Measurements from ENCODE around the gene NEK3. TPM values are rescaled to one million over a fixed set of nuclear protein-coding genes. Genes with fewer than 3 reads are reported as not detected.
"Not testable (repeated sequence)": the region's sequence is repeated elsewhere in the genome, so short reads cannot be mapped to it uniquely, and the experiment has no call there.

The NEK3 gene
- polyA plus RNA-seq, 2 of the 4 experiments (the other 2 are of a cell fraction), result 6.5 to 19.3 TPM

DNA sequence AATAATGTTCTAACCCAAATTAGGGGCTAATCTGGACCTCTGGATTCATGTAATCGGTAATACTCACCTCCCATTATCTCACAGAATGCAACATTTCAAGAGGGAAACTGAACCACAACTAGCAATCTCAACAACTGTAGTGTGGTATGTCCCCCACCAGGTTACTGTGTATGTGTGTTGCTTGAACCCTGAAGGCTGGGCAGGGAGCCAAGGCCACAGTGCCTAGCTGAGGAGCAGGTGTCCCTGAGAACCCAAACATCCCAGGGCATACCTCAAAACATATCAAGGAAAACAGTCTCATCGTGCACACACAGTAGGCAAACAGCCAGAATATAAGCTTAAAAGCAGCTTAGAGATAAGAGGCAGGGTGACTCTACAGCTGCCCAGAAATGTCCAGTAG lies 20.5 kb upstream of the NEK3 start:
- no peak for FAIRE-seq
- no peaks in the 10 kb centered on the region for H3K9me3 ChIP-seq
- ChIA-PET POLR2A (no interaction called here), CTCF (no interaction called here)
- no peak for ATAC-seq
- TF ChIP-seq HES2 (IDR thresholded peaks at IDR 0.05) (no peak), RFX5 (IDR thresholded peaks at IDR 0.05) (no peak), TP53 (CRISPR knock-in tag; IDR thresholded peaks at IDR 0.05) (no peak), RAD21 (conservative IDR thresholded peaks at IDR 0.05 in 1 of 2, IDR thresholded peaks at IDR 0.05 in 1 of 2) (no peak), EP300 (IDR thresholded peaks at IDR 0.05) (no peak), NFE2L2 (conservative IDR thresholded peaks at IDR 0.05; ENCODE audit: low read length) (no peak), SREBF2 (IDR thresholded peaks at IDR 0.05) (no peak), RARB (CRISPR knock-in tag; IDR thresholded peaks at IDR 0.05) (no peak)
- TF ChIP-seq, protein P1, sequence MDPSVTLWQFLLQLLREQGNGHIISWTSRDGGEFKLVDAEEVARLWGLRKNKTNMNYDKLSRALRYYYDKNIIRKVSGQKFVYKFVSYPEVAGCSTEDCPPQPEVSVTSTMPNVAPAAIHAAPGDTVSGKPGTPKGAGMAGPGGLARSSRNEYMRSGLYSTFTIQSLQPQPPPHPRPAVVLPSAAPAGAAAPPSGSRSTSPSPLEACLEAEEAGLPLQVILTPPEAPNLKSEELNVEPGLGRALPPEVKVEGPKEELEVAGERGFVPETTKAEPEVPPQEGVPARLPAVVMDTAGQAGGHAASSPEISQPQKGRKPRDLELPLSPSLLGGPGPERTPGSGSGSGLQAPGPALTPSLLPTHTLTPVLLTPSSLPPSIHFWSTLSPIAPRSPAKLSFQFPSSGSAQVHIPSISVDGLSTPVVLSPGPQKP (IDR thresholded peaks at IDR 0.05; ENCODE audit: low read depth, low read length), result no peak
- no peaks in the 10 kb centered on the region for H3K4me1 ChIP-seq
- DNase-seq (ENCODE audit: low read depth in 1 of 2, low spot score in 1 of 2), result no peak
- H3K4me3 ChIP-seq, result no peak overlapping the region
- 80% methylated on average over 2 of the region's 2 CpGs for WGBS (ENCODE audit: missing lambda C conversion rate)
- no peak overlapping the region for H3K4me2 ChIP-seq
- no peak overlapping the region for H3K27ac ChIP-seq

DNA sequence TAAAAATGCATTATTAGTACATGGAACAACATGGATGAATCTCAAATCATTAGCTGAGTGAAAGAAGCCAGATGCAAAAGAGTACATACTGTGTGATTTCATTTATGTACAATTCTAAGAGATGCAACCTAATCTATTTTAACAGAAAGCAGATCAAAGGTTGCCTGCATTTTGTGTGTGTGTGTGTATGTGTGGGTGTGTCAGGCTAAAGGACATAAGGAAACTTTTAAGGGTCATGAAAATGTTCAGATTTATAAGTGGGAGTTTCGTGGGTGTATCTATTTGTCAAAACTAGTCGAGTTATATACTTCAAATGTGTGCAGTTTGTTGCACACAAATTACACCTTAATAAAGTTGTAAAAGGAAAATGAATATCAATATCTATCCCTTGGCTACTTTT lies 17.9 kb upstream of the NEK3 start:
- ChIA-PET CTCF (no interaction called here), POLR2A (no interaction called here)
- H3K9me3 ChIP-seq, result no peaks in the 10 kb centered on the region
- no peak for DNase-seq (ENCODE audit: low read depth in 1 of 2, low spot score in 1 of 2)
- no peak for ATAC-seq
- WGBS (ENCODE audit: missing lambda C conversion rate), result 69% methylated on average over 2 of the region's 2 CpGs
- TF ChIP-seq CTCF (IDR thresholded peaks at IDR 0.05) (no peak), CHD2 (IDR thresholded peaks at IDR 0.05; ENCODE audit: low read length, partially characterized antibody) (no peak), EP300 (IDR thresholded peaks at IDR 0.05) (no peak), PHF8 (IDR thresholded peaks at IDR 0.05; ENCODE audit: borderline replicate concordance, low read depth) (no peak), HOXB13 (CRISPR knock-in tag; IDR thresholded peaks at IDR 0.05; ENCODE audit: low read depth) (no peak), HES2 (IDR thresholded peaks at IDR 0.05) (no peak), HEYL (CRISPR knock-in tag; IDR thresholded peaks at IDR 0.05) (no peak), EHMT2 (IDR thresholded peaks at IDR 0.05; ENCODE audit: low read depth) (no peak), RNF2 (IDR thresholded peaks at IDR 0.05; ENCODE audit: borderline replicate concordance, low read depth) (no peak), TFCP2L1 (CRISPR knock-in tag; IDR thresholded peaks at IDR 0.05) (no peak), POLR2AphosphoS2 (conservative IDR thresholded peaks at IDR 0.05; ENCODE audit: low read length) (no peak), MAZ (IDR thresholded peaks at IDR 0.05; ENCODE audit: borderline replicate concordance, low read depth, low read length) (no peak), ZFP36 (IDR thresholded peaks at IDR 0.05; ENCODE audit: borderline replicate concordance, partially characterized antibody) (no peak)
- TF ChIP-seq, protein P2, sequence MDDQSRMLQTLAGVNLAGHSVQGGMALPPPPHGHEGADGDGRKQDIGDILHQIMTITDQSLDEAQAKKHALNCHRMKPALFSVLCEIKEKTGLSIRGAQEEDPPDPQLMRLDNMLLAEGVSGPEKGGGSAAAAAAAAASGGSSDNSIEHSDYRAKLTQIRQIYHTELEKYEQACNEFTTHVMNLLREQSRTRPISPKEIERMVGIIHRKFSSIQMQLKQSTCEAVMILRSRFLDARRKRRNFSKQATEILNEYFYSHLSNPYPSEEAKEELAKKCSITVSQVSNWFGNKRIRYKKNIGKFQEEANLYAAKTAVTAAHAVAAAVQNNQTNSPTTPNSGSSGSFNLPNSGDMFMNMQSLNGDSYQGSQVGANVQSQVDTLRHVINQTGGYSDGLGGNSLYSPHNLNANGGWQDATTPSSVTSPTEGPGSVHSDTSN (IDR thresholded peaks at IDR 0.05), result no peak
- no peak overlapping the region for H3K4me2 ChIP-seq
- no peak overlapping the region for H3K27ac ChIP-seq
- H3K4me1 ChIP-seq, result no peaks in the 10 kb centered on the region
- no peak for FAIRE-seq
- H3K4me3 ChIP-seq, result no peak overlapping the region

- H3K4me2 ChIP-seq; H3K27ac ChIP-seq; DNase-seq (ENCODE audit: low read depth in 1 of 2, low spot score in 1 of 2); POLR2A ChIA-PET; ATAC-seq; H3K9me3 ChIP-seq; H3K4me3 ChIP-seq; FAIRE-seq; H3K4me1 ChIP-seq: not testable (repeated sequence)
- 91% methylated on average over 6 of the region's 6 CpGs for WGBS (ENCODE audit: missing lambda C conversion rate)
- CTCF ChIA-PET, result interaction anchor here (1.1 to 1.2 kb wide), 2 partner anchors 27 to 46 kb away, joined by 3 to 4 read pairs; no protein-coding TSS in a partner anchor
Observed at GRCh38 chr13:52173970-52174369, 14.6 kb upstream of the NEK3 start.
